ENCODE data around the gene CPSF7.

CPSF7 gene

DNA sequence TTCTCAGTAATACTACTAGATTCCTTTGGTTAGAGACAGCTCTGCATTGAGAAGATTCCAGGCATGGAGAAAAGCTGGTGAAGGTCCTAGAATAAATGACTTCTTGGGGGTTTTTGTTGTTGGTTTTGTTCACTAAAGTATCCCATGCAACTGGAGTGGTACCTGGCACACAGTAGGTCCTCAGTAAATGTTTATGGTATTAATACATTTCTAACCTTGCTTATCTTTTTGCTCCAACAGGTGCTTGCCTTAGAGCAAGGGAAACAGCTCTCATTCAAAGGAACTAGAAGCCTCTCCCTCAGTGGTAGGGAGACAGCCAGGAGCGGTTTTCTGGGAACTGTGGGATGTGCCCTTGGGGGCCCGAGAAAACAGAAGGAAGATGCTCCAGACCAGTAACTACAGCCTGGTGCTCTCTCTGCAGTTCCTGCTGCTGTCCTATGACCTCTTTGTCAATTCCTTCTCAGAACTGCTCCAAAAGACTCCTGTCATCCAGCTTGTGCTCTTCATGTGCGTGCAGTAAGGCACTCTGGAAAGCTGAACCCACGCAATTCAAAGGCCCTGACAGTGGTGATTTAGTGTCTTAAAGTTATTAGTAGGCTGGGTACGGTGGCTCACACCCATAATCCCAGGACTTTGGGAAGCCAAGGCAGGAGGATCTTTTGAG is 65.6 kb downstream of the CPSF7 start:
- Histone ChIP-seq H3K27me3 (ENCODE audit: low read length) (no peaks in the 10 kb centered on the region), H3K4me2 (ENCODE audit: low read depth, low read length, poor library complexity, severe bottlenecking) (peak overlapping the region; percentile 82), H2AFZ (ENCODE audit: low read depth, low read length, severe bottlenecking) (no peak overlapping the region), H3K36me3 (ENCODE audit: low read length) (peaks cover 25% of the 10 kb centered on the region), H4K20me1 (ENCODE audit: low read depth, low read length) (no peaks in the 10 kb centered on the region), H3F3A (ENCODE audit: insufficient read depth) (peaks cover 17% of the 10 kb centered on the region), H3K9me3 (ENCODE audit: insufficient read depth, low read length) (no peaks in the 10 kb centered on the region), H3K9me2 (replicated peaks; ENCODE audit: insufficient read depth, low read length) (no peaks in the 10 kb centered on the region), H3K9ac (ENCODE audit: low read length) (0 out of 2 replicates have a peak overlapping the region, but pooled peaks have one; percentile 87), H3K4me3 (ENCODE audit: insufficient read depth, low read length, poor library complexity, severe bottlenecking) (no peak overlapping the region), H3K79me2 (ENCODE audit: insufficient read depth, low read length) (peaks cover 56% of the 10 kb centered on the region), H3K27ac (ENCODE audit: low read depth, low read length) (no peak overlapping the region; the same call in 1 of the 2 replicates)
- TF ChIP-seq EZH2phosphoT487 (conservative IDR thresholded peaks at IDR 0.05; ENCODE audit: low read length): no peak

DNA sequence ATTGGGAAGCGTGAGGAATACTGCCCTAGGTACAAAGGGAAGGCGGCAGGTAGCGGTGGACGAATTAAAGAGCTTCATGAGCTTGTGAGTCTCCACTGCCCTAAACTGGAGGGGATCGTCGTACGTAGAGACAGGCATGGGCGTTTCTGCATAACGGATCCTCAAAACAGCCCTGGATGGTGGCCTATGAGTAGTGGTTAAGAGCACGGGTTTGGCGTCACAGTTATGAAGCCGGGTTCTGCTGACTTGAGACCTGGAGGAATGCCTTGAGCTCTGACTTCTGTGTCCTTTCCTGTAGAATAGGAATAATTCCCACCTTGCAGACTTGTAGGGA is 67.3 kb downstream of the CPSF7 start:
- Histone ChIP-seq H3K4me3 (ENCODE audit: insufficient read depth, low read length, poor library complexity, severe bottlenecking) (peak overlapping the region; percentile 78), H3K79me2 (ENCODE audit: insufficient read depth, low read length) (peaks cover 59% of the 10 kb centered on the region), H3K27me3 (ENCODE audit: low read length) (no peaks in the 10 kb centered on the region), H2AFZ (ENCODE audit: low read depth, low read length, severe bottlenecking) (no peak overlapping the region), H3K9me3 (ENCODE audit: insufficient read depth, low read length) (no peaks in the 10 kb centered on the region), H3F3A (ENCODE audit: insufficient read depth) (peaks cover 34% of the 10 kb centered on the region), H3K9me2 (replicated peaks; ENCODE audit: insufficient read depth, low read length) (no peaks in the 10 kb centered on the region), H3K27ac (ENCODE audit: low read depth, low read length) (peak overlapping the region; percentile 99), H4K20me1 (ENCODE audit: low read depth, low read length) (no peaks in the 10 kb centered on the region), H3K4me2 (ENCODE audit: low read depth, low read length, poor library complexity, severe bottlenecking) (peak overlapping the region; percentile 82), H3K36me3 (ENCODE audit: low read length) (peaks cover 16% of the 10 kb centered on the region), H3K9ac (ENCODE audit: low read length) (peak overlapping the region; percentile 87)
- TF ChIP-seq, protein P1, sequence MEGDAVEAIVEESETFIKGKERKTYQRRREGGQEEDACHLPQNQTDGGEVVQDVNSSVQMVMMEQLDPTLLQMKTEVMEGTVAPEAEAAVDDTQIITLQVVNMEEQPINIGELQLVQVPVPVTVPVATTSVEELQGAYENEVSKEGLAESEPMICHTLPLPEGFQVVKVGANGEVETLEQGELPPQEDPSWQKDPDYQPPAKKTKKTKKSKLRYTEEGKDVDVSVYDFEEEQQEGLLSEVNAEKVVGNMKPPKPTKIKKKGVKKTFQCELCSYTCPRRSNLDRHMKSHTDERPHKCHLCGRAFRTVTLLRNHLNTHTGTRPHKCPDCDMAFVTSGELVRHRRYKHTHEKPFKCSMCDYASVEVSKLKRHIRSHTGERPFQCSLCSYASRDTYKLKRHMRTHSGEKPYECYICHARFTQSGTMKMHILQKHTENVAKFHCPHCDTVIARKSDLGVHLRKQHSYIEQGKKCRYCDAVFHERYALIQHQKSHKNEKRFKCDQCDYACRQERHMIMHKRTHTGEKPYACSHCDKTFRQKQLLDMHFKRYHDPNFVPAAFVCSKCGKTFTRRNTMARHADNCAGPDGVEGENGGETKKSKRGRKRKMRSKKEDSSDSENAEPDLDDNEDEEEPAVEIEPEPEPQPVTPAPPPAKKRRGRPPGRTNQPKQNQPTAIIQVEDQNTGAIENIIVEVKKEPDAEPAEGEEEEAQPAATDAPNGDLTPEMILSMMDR (IDR thresholded peaks at IDR 0.05; ENCODE audit: insufficient read depth, low read length, poor library complexity, severe bottlenecking): no peak
- no peak for TF ChIP-seq EZH2phosphoT487 (conservative IDR thresholded peaks at IDR 0.05; ENCODE audit: low read length)

DNA sequence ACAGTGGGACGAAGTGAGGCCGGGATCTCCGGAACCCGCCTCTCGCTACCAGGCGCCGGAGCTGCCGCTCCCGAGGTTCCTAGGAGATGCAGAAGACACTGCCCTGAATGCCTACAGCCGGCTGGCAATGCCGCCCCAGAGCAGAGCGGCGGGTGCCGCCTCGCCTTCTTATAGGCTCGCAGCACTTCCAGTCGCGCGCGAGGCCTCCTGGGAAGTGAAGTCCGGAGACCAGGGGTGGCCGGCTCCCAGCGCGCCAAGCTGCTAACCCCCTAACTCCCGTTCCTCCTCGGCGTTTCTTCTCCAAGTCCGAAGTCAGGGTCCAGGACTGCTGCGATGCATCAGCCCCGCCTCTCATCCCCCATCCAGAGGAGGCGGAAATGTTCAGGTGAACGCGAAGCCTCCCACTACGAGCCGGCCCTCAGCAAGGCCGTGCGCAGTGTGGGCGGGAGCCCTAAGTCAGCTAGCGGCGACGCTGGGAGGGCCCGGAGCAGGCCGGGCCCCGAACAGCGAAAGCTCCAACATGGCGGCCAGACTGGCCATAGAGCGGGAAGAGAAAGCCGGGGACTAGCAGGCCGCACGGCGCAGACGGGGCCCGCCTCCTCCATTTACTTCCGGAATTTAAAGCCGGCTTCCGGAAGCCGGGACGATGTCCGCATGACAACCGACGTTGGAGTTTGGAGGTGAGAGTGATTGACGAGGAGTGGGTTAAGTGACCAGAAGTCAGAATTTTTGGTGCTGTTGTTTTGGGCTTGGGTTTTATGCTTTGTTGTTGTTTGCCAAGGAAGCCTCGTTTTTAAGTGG is 67.8 kb downstream of the CPSF7 start, which contains the start of the genes CYB561A3 and TMEM138:
CYB561A3 (minus strand) TSS at position 142 of the 801 bp plus-strand sequence. CDS start 5,169 bp downstream, outside the sequence.
TMEM138 (plus strand) TSS at position 634 of the 801 bp plus-strand sequence. CDS start 2,017 bp downstream, outside the sequence.
- Histone ChIP-seq H3K9me3 (ENCODE audit: insufficient read depth, low read length) (no peaks in the 10 kb centered on the region), H3K27ac (ENCODE audit: low read depth, low read length) (peak within 1 kb of the TSS; percentile 99), H3K79me2 (ENCODE audit: insufficient read depth, low read length) (peaks cover 59% of the 10 kb centered on the region), H3K9me2 (replicated peaks; ENCODE audit: insufficient read depth, low read length) (no peaks in the 10 kb centered on the region), H2AFZ (ENCODE audit: low read depth, low read length, severe bottlenecking) (peak within 1 kb of the TSS; percentile 24), H3K36me3 (ENCODE audit: low read length) (peaks cover 11% of the 10 kb centered on the region), H3F3A (ENCODE audit: insufficient read depth) (peaks cover 35% of the 10 kb centered on the region), H3K4me3 (ENCODE audit: insufficient read depth, low read length, poor library complexity, severe bottlenecking) (peak within 1 kb of the TSS; percentile 78), H4K20me1 (ENCODE audit: low read depth, low read length) (no peaks in the 10 kb centered on the region), H3K4me2 (ENCODE audit: low read depth, low read length, poor library complexity, severe bottlenecking) (peak within 1 kb of the TSS; percentile 82), H3K9ac (ENCODE audit: low read length) (peak within 1 kb of the TSS; percentile 87), H3K27me3 (ENCODE audit: low read length) (no peaks in the 10 kb centered on the region)
- TF ChIP-seq, protein P1 (IDR thresholded peaks at IDR 0.05; ENCODE audit: insufficient read depth, low read length, poor library complexity, severe bottlenecking): no peak
- TF ChIP-seq EZH2phosphoT487 (conservative IDR thresholded peaks at IDR 0.05; ENCODE audit: low read length): no peak
